Upper lobe of left lung (tissue), 4 donors: ENCODE measurements around the gene ACTR2.

Experiments used
- EP300 ChIP-seq, 4 donors: sonication (generic); formaldehyde crosslinking; IDR thresholded peaks; one replicate each; pipeline ENCODE4 v1.5.1; 2017; ENCODE audit warnings: antibody characterized with exemption in 4 of 4, control low read depth in 2 of 4
- POLR2A ChIP-seq, 4 donors: fragments of 450-650 bp; IDR thresholded peaks; one replicate each; pipeline ENCODE4 v1.5.1; 2016 to 2017; ENCODE audit warnings: antibody characterized with exemption in 4 of 4, mild to moderate bottlenecking in 2 of 4
- POLR2AphosphoS5 ChIP-seq, 2 donors: sonication (generic); formaldehyde crosslinking; IDR thresholded peaks; one replicate each; pipeline ENCODE4 v1.5.1; 2017; ENCODE audit warnings: antibody characterized with exemption in 2 of 2
- TF ChIP-seq, protein P1 (sequence below), 6 experiments: fragments of 450-650 bp in 4 of 6; fragments of 200-600 bp in 2 of 6; sonication (generic) in 2 of 6; IDR thresholded peaks; one replicate each; pipeline ENCODE4 v1.5.1; 2016 to 2019; ENCODE audit warnings: antibody characterized with exemption in 6 of 6

DNA sequence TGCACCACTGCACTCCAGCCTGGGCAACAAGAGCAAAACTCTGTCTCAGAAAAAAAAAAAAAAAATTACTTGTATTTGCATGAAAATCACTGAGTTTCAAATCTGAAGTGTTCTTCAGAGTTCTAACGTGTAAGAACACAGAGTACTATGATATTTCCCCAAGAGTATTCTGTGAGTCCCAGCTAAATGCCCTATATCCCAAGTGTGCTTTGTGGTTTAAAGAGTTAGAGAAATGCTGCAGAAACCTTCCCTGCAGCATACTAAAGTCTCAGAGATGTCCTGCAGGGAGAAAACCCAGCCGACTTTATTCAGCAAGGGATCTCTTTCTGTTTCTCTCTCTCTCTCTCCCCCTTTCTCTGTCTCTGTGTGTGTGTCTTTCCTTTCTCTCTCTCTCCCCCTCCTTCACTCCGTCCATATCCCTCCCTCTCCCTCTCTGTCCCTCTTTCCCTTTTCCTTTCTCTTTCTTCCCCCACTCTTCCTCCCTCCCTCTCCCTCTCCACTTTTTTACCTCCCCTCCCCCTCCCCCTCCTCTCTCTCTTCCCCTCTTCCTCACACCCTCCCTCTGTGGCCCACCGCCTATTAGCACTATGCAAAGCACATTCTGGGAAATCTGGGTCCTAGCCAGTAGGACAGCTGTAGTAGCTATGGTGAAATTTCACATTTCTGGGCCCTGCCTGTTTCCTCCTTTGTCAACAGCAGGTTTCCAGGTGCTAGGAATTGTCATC lies 54.2 kb downstream of the ACTR2 start:
- TF ChIP-seq POLR2A (IDR thresholded peaks at IDR 0.05): no peak
- TF ChIP-seq, protein P1, sequence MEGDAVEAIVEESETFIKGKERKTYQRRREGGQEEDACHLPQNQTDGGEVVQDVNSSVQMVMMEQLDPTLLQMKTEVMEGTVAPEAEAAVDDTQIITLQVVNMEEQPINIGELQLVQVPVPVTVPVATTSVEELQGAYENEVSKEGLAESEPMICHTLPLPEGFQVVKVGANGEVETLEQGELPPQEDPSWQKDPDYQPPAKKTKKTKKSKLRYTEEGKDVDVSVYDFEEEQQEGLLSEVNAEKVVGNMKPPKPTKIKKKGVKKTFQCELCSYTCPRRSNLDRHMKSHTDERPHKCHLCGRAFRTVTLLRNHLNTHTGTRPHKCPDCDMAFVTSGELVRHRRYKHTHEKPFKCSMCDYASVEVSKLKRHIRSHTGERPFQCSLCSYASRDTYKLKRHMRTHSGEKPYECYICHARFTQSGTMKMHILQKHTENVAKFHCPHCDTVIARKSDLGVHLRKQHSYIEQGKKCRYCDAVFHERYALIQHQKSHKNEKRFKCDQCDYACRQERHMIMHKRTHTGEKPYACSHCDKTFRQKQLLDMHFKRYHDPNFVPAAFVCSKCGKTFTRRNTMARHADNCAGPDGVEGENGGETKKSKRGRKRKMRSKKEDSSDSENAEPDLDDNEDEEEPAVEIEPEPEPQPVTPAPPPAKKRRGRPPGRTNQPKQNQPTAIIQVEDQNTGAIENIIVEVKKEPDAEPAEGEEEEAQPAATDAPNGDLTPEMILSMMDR (IDR thresholded peaks at IDR 0.05): no peak
- no peak for TF ChIP-seq EP300 (IDR thresholded peaks at IDR 0.05)
- no peak for TF ChIP-seq POLR2AphosphoS5 (IDR thresholded peaks at IDR 0.05)
